Astrocyte (in vitro differentiated cells and primary cell): ENCODE measurements around the gene ZNRF4.

Experiments used
- EZH2 ChIP-seq: IDR thresholded peaks from 2 replicates; pipeline ENCODE4 v1.6.1; 2012; ENCODE audit warnings: mild to moderate bottlenecking, low read length, inconsistent platforms; ENCODE audit not compliant: insufficient read depth
- TF ChIP-seq, protein P1 (sequence below): IDR thresholded peaks from 2 replicates; pipeline ENCODE4 v1.5.1; 2011; ENCODE audit warnings: low read depth, mild to moderate bottlenecking, inconsistent platforms, low read length, moderate library complexity; ENCODE audit not compliant: insufficient read depth

DNA sequence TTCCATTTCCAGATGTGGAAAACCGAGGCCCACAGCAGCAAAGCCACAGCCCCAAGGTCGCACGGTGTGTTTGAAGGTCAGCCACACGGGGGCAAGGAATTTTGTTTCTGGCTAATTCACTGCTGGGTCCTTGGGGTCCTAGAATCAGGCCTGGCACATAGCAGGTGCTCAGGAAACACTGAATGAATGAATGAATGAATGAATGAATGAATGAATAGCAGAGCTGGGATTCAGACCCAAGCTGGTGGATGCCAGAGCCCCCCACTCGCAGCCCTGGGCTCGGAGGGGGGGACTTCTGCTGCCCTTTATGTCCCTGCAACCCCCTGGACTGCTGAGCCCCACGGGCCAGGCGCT, 37.0 kb downstream of the ZNRF4 start:
- no peak for TF ChIP-seq EZH2
- TF ChIP-seq, protein P1, sequence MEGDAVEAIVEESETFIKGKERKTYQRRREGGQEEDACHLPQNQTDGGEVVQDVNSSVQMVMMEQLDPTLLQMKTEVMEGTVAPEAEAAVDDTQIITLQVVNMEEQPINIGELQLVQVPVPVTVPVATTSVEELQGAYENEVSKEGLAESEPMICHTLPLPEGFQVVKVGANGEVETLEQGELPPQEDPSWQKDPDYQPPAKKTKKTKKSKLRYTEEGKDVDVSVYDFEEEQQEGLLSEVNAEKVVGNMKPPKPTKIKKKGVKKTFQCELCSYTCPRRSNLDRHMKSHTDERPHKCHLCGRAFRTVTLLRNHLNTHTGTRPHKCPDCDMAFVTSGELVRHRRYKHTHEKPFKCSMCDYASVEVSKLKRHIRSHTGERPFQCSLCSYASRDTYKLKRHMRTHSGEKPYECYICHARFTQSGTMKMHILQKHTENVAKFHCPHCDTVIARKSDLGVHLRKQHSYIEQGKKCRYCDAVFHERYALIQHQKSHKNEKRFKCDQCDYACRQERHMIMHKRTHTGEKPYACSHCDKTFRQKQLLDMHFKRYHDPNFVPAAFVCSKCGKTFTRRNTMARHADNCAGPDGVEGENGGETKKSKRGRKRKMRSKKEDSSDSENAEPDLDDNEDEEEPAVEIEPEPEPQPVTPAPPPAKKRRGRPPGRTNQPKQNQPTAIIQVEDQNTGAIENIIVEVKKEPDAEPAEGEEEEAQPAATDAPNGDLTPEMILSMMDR = no peak
